Jurkat, Clone E6-1 (cell line): ENCODE measurements around the gene SLC39A3.
"Not testable (repeated sequence)": the region's sequence is repeated elsewhere in the genome, so short reads cannot be mapped to it uniquely, and the experiment has no call there.

Experiments
- DNase-seq: peaks from one replicate; pipeline ENCODE4 v3.0.0-alpha.2; 2011; ENCODE audit warnings: low read depth, low spot score
- H3K4me3 ChIP-seq: 2 replicates; pipeline ENCODE4 v1.5.1; 2011; ENCODE audit warnings: mild to moderate bottlenecking, low read length, control low read depth, moderate library complexity

SLC39A3 gene

DNA sequence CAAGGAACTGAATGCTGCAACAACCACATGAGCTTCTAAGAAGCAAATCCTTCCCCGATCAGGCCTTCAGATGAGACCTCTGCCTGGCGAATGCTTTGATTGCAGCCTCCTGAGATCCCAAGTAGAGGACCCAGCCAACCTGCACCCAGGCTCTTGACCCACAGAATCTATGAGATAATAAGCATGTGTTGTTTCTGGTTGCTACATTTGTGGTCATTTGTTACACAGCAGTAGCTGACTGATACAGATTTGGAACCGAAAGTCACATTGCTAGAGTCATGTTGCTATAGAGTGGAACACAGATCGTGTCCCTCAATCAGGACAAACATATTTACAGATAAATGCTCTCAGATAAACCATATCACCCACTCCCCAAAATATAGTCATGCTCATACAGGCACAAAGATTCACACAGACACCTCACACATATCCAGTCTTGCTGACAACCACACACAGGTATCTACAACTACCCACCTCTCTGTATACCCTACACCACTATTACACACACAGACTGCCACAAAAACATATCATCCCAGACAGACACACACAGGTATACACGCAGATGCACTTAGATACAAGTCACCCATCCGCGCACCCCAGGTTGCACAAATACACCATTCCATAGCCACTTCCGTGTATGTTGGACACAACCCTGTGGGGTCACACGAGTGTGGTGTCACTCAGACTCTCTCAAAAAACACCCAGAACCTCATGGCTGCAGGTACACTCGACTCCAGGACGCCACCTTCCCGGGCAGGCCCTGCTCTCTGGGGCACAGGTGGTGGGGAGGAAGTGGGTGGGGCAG is 24.1 kb downstream of the SLC39A3 start:
- no peak overlapping the region for H3K4me3 ChIP-seq
- no peak for DNase-seq

- H3K4me3 ChIP-seq = no peak overlapping the region
- DNase-seq = no peak
These were observed 25.1 kb downstream of the SLC39A3 start for GRCh38 chr19:2714531-2715269.

GRCh38 chr19:2714102-2714501 is 25.7 kb downstream of the SLC39A3 start:
- H3K4me3 ChIP-seq, DNase-seq: not testable (repeated sequence)

DNA sequence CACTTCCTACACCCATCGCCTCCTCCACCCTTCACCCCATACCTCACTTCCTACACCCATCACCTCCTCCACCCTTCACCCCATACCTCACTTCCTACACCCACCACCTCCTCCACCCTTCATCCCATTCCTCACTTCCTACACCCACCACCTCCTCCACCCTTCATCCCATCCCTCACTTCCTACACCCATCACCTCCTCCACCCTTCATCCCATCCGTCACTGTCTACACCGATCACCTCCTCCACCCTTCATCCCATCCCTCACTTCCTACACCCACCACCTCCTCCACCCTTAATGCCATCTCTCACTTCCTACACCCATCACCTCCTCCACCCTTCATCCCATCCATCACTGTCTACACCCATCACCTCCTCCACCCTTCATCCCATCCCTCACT is 26.6 kb downstream of the SLC39A3 start:
- not testable (repeated sequence) for DNase-seq, H3K4me3 ChIP-seq

DNA sequence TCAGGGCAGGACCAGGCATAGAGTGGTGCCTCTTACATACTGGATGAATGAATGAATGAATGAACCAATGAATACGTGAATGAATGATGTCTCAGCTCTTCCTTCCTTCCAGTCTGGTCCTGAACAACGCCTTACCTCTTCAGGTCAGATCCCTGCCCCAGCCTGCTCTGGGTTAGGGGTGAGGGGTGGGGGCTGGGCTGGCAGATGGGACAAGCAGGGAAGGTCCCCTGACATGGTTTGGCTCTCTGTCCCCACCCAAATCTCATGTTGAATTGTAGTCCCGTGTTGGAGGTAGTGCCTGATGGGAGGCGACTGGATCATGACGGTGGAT is 28.0 kb downstream of the SLC39A3 start:
- DNase-seq = no peak
- no peak overlapping the region for H3K4me3 ChIP-seq

DNA sequence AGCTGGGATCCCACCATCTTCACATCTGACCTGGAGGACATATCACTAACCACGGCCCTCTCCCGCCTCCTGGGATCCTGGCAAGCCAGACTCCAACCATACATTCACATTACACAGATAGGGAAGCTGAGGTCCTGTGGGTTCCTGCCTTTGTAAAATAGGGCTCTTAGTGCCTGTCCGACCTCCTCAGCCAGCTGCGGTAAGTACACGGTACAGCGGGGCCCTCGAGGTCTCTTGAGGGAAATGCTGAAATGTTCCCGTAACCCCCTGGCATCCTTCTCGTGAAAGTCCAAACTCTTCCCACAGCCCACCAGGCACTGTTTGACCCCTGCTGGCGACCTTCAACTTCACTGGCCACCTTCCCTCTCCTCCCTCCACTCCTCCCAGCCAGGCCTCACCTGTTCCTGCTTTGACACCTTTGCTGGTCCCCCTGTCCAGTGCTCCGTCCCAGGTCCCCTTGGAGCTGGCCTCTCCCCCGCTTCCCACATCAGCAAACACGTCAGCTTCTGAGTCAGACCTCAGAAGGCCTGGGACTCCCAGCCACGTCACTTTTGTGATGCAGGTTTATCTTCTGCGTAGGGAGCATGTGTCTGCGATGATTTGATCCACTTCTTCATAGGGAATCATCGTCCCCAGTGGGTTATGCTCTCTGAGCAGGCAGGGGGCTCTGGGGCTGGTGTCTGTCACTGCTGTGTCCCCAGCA is 28.5 kb downstream of the SLC39A3 start:
- H3K4me3 ChIP-seq = no peak overlapping the region
- no peak for DNase-seq

DNA sequence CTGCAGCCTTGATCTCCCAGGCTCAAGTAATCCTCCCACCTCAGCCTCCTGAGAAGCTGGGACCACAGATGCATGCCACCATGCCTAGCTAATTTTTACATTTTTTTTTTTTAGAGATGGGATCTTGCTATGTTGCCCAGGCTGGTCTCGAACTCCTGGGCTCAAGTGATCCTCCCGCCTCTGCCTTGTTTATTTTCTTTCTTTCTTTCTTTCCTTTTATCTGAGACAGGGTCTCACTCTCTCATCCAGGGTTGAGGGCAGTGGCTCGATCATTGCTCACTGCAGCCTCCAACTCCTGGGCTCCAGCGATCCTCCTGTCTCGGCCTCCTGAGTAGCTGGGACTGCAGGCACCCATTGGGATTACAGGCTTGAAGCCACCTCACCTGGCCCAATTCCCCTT is 33.6 kb downstream of the SLC39A3 start:
- DNase-seq = no peak
- no peak overlapping the region for H3K4me3 ChIP-seq

GRCh38 chr19:2703691-2704216 is 36.1 kb downstream of the SLC39A3 start:
- no peak for DNase-seq
- no peak overlapping the region for H3K4me3 ChIP-seq

DNA sequence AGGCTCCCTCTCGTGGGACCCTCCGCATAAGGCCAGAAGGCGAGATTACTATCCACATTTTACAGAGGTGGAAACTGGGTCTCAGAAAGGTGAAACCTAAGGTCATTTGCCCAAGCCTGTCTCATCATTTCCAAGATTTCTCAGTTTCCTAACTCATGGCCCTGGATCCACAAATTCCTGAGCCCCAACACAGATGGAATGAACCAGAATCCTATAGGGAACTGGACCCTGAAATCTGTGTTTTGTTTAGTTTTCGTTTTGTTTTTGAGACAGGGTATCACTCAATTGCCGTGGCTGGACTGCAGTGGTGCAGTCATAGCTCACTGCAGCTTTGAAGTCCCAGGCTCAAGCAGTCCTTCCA is 36.8 kb downstream of the SLC39A3 start:
- no peak for DNase-seq
- peak overlapping the region; percentile 20; the same call in 1 of the 2 replicates for H3K4me3 ChIP-seq

DNA sequence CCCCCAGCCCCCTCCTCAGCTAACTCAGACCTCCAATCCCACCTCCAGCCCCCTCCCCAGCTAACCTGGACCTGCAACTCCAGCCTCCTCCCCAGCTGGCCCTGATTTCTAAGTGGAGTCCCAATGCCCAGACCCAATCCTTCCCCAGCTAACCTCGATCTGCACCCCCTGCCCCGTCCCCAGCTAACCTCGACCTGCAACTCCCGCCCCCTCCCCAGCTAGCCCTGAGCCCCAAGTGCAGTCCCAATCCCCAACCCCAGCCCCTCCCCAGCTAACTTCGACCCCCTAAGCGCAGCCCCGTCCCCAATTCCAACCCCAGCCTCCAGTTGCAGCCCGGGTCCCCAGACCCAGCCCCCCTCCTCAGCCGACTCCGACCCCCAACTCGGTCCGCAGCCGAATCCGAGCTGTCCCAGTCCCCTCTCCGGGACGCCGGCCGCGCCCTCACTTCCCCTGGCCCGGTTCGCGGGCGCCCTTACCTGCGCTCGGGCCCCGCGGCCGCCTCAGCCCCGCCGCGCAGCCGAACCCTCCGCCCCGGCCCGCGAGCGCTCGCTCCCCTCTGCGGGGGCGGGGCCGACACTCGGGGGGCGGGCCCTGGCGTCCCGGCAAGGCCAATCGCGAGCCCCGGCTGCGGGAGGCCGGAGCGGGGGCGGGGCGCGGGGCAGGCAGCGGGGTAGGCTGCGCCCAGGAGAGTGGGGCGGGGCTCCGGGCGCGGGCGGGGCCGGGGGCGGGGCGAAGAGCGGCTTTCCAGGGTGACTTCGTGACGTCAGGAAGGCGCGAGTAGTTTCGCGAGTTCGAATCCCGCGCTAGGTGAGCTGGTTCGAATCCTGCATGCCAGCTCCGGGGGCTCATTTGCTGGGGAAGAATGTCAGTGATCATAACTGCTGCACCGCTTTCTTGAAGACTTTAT is 37.4 kb downstream of the SLC39A3 start, which contains the start of gene GNG7:
Gene GNG7, minus strand, starts transcription at position 525 of the 907 bp plus-strand sequence. CDS start 182,006 bp downstream, outside the sequence.
- H3K4me3 ChIP-seq = peak within 1 kb of the TSS; percentile 56
- peak; percentile 60 for DNase-seq

GRCh38 chr19:2701361-2702169 is 38.3 kb downstream of the SLC39A3 start:
- no peak for DNase-seq
- H3K4me3 ChIP-seq = peak overlapping the region; percentile 56

DNA sequence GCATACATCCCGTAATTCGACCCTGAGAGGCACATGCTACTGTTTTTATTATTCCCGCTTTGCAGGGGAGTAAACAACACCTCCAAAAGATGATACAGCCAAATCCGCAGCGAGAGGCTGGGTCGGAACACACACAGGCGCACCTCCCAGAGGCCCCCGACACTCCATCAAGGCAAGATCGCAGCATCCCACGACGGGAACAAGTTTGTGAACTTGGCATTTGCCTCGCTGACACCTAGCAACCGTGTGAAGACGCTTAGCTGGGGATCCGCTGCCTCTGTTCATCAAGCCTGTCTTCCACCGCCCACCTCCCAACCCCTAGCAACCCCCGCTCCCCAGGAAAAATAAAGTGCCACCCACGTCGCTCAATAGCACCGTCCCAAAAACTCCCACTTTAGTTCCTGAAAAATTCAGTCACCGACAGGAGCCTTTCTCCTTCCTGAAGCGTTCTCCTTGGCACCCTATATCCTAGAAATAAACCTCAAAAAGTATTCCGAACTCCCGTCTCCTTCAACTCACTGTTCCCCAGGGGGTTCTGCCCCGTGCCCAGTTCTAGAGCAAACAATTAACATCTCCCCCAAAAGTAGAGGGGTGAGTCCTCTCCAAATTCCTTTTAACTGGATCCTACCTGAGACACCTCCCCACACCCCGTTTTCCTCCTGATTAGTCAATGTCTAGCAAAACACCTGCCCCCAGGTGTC is 39.0 kb downstream of the SLC39A3 start:
- no peak for DNase-seq
- no peak overlapping the region for H3K4me3 ChIP-seq

DNA sequence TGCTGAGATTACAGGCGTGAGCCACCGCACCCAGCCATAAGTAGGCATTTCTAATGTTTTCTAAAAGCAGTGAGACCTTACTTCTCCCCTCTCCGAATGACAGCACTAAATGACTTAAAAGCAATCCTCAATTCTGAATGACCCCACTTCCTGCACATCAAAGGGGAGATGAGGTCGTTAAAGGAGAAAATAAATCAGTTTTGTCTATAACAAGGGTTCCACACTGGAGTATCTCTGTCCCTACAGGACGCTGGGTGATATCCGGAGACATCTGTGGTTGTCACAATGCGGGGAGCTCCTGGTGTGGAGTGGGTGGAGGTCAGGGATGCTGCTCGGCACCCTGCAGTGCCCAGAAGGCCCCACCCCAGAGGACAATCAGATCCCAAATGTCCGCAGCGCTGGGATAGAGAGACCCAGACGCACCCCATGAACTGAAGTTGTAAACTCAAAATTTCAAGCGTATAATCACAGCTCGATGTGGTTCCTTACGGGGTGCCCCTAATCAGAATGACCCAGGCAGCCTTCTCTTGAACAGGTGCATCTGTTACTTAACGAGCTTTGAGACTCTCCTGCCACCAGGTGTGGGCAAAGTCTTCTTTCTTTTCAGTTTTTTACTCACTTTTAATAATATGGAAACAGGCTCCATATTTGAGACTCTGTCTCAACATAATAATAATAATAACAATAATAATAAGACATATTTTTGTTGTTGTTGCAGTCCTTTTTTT is 40.2 kb downstream of the SLC39A3 start:
- DNase-seq = no peak
- H3K4me3 ChIP-seq = no peak overlapping the region

GRCh38 chr19:2694196-2694595 is 45.6 kb downstream of the SLC39A3 start:
- DNase-seq = no peak
- no peak overlapping the region for H3K4me3 ChIP-seq

DNA sequence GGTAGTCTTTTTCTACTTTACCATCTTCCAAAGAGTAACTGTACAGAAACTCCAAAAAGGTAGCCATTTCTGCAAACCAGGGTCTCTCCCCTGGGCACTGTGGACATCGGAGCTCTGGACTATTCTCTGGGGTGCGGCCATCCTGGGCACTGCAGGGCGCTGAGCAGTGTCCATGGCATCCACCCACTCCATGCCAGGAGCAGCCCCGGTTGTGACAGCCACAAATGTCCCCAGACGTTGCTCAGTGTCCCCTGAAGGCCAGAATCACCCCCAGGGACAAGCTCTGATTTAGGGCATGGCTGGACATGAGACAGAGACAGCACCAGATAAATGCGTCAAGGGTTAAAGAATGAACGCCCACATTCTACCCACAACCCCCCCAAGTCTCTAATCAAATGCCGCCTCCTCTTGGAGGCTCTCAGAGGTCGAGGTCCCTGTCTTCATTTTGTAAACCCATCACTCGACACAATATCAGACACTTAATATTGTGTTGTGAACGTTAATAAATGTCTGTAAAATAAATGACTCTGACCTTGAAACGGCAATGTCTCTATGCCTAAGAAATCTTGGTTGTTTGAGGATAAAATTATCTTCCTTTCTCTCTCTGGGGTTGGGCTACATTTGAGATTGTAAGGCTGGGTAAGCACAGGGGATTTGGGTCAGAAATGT is 46.2 kb downstream of the SLC39A3 start:
- H3K4me3 ChIP-seq = no peak overlapping the region
- no peak for DNase-seq

- DNase-seq = no peak
These were observed 47.9 kb downstream of the SLC39A3 start for GRCh38 chr19:2691951-2692350.

More at GRCh38 chr19:2691951-2692350, 47.9 kb downstream of the SLC39A3 start:
- no peak overlapping the region for H3K4me3 ChIP-seq
